Tibial nerve (tissue), 4 donors: Measurements from ENCODE around the gene LRRC57. TPM values are rescaled to one million over a fixed set of nuclear protein-coding genes. Genes with fewer than 3 reads are reported as not detected.

Experiments used
- DNase-seq, 2 donors: peaks; one replicate each; pipeline ENCODE4 v3.0.0-alpha.2; 2019; ENCODE audit warnings: low spot score in 2 of 2
- H3K27ac ChIP-seq, 4 donors: fragments of 200-600 bp; sonication (generic) in 3 of 4; one replicate each; pipeline ENCODE4 v1.5.1; 2017 to 2019; ENCODE audit warnings: mild to moderate bottlenecking in 1 of 4
- H3K27me3 ChIP-seq, 2 donors: fragments of 200-600 bp; sonication (generic) in 1 of 2; one replicate each; pipeline versions ENCODE4 v1.5.1 to v1.6.0; 2017 to 2019
- H3K36me3 ChIP-seq, 3 donors: fragments of 200-600 bp; sonication (generic); one replicate each; pipeline ENCODE4 v1.5.1; 2018 to 2019
- H3K4me1 ChIP-seq, 4 donors: fragments of 200-600 bp; sonication (generic) in 3 of 4; one replicate each; pipeline ENCODE4 v1.5.1; 2017 to 2019
- H3K4me3 ChIP-seq, 4 donors: fragments of 200-600 bp; sonication (generic) in 3 of 4; one replicate each; pipeline ENCODE4 v1.5.1; 2017 to 2019; ENCODE audit warnings: mild to moderate bottlenecking in 1 of 4, moderate library complexity in 1 of 4
- H3K9me3 ChIP-seq, 4 donors: fragments of 200-600 bp; sonication (generic) in 3 of 4; one replicate each; pipeline ENCODE4 v1.5.1; 2017 to 2019
- CTCF ChIP-seq, 5 experiments: fragments of 200-600 bp in 3 of 5; fragments of 450-650 bp in 2 of 5; sonication (generic) in 3 of 5; IDR thresholded peaks; one replicate each; pipeline ENCODE4 v1.5.1; 2016 to 2019; ENCODE audit warnings: antibody characterized with exemption in 5 of 5, mild to moderate bottlenecking in 3 of 5, moderate library complexity in 2 of 5
- EP300 ChIP-seq, 2 donors: sonication (generic); formaldehyde crosslinking; IDR thresholded peaks; one replicate each; pipeline ENCODE4 v1.6.1; 2017; ENCODE audit warnings: antibody characterized with exemption in 2 of 2, mild to moderate bottlenecking in 1 of 2
- POLR2A ChIP-seq, 2 donors: fragments of 450-650 bp; IDR thresholded peaks; one replicate each; pipeline ENCODE4 v1.6.1; 2017; ENCODE audit warnings: antibody characterized with exemption in 2 of 2, mild to moderate bottlenecking in 2 of 2, moderate library complexity in 2 of 2
- WGBS, 2 donors: methylation state at CpG; one replicate each; pipeline ENCODE4 v1.1.5; 2018; 5-methylcytosine and 5-hydroxymethylcytosine counted together
- total RNA-seq, 4 donors: library from RNA; depleted of rRNA; stranded (reverse); fragments of >200 nt; gene quantifications; one replicate each; pipeline ENCODE4 v1.1.0, GENCODE V29; 2016

Gene LRRC57
- total RNA-seq, 4 donors from 2014 or later: 16.1 to 29.5 (median 21.6) TPM

- no peak for DNase-seq
- Histone ChIP-seq H3K36me3 (peaks cover 0 to 78% (median 0%) of the 10 kb centered on the region in 3 donors), H3K4me3 (no peak overlapping the region), H3K27me3 (no peaks in the 10 kb centered on the region), H3K27ac (no peak overlapping the region), H3K4me1 (no peaks in the 10 kb centered on the region), H3K9me3 (no peaks in the 10 kb centered on the region)
- TF ChIP-seq CTCF (IDR thresholded peaks at IDR 0.05) (no peak), POLR2A (IDR thresholded peaks at IDR 0.05) (no peak), EP300 (IDR thresholded peaks at IDR 0.05) (no peak)
- 57 to 81% methylated on average over 2 of the region's 2 CpGs for WGBS, 2 donors
Measured at GRCh38 chr15:42523331-42523730, 25.3 kb downstream of the LRRC57 start.

GRCh38 chr15:42511007-42511391, 37.6 kb downstream of the LRRC57 start:
- Histone ChIP-seq H3K27me3 (no peaks in the 10 kb centered on the region), H3K27ac (peak overlapping the region in 2 of 4 donors; percentile 39 to 49), H3K4me1 (peaks cover 0 to 18% (median 0%) of the 10 kb centered on the region in 4 donors), H3K36me3 (peaks cover 0 to 34% (median 6%) of the 10 kb centered on the region in 3 donors), H3K9me3 (no peaks in the 10 kb centered on the region), H3K4me3 (no peak overlapping the region)
- DNase-seq: no peak
- 58 to 60% methylated on average over 4 of the region's 4 CpGs for WGBS, 2 donors
- TF ChIP-seq EP300 (IDR thresholded peaks at IDR 0.05) (no peak), POLR2A (IDR thresholded peaks at IDR 0.05) (no peak), CTCF (IDR thresholded peaks at IDR 0.05) (no peak)

- H3K27me3 ChIP-seq: no peaks in the 10 kb centered on the region
- DNase-seq: no peak
- H3K9me3 ChIP-seq: no peaks in the 10 kb centered on the region
- peaks cover 0 to 29% (median 6%) of the 10 kb centered on the region in 3 donors for H3K36me3 ChIP-seq
- TF ChIP-seq CTCF (IDR thresholded peaks at IDR 0.05): no peak
- H3K4me3 ChIP-seq: no peak overlapping the region
- peak overlapping the region in 2 of 4 donors; percentile 32 to 39 for H3K27ac ChIP-seq
- WGBS, 2 donors: 93 to 94% methylated on average over 4 of the region's 4 CpGs
- peaks cover 0 to 18% (median 0%) of the 10 kb centered on the region in 4 donors for H3K4me1 ChIP-seq
Measured at GRCh38 chr15:42510258-42511006, 38.2 kb downstream of the LRRC57 start.

- Histone ChIP-seq H3K27ac (no peak overlapping the region), H3K9me3 (no peaks in the 10 kb centered on the region), H3K4me1 (peaks cover 0 to 33% (median 7%) of the 10 kb centered on the region in 4 donors), H3K36me3 (peaks cover 0 to 7% (median 0%) of the 10 kb centered on the region in 3 donors), H3K4me3 (no peak overlapping the region), H3K27me3 (no peaks in the 10 kb centered on the region)
- DNase-seq: no peak
- TF ChIP-seq EP300 (IDR thresholded peaks at IDR 0.05) (no peak), POLR2A (IDR thresholded peaks at IDR 0.05) (no peak), CTCF (IDR thresholded peaks at IDR 0.05) (no peak)
- 60 to 69% methylated on average over 9 of the region's 9 CpGs for WGBS, 2 donors
Measured at GRCh38 chr15:42508263-42508690, 40.3 kb downstream of the LRRC57 start.

GRCh38 chr15:42507514-42507913, 41.1 kb downstream of the LRRC57 start:
- Histone ChIP-seq H3K36me3 (peaks cover 0 to 4% (median 0%) of the 10 kb centered on the region in 3 donors), H3K9me3 (no peaks in the 10 kb centered on the region), H3K27me3 (no peaks in the 10 kb centered on the region), H3K4me1 (peaks cover 0 to 39% (median 7%) of the 10 kb centered on the region in 4 donors), H3K27ac (no peak overlapping the region), H3K4me3 (no peak overlapping the region)
- TF ChIP-seq POLR2A (IDR thresholded peaks at IDR 0.05) (no peak), EP300 (IDR thresholded peaks at IDR 0.05) (no peak), CTCF (IDR thresholded peaks at IDR 0.05) (no peak)
- 78 to 79% methylated on average over 4 of the region's 4 CpGs for WGBS, 2 donors
- DNase-seq: no peak
